HCT116 (cell line): Measurements from ENCODE around the gene CST4. TPM values are rescaled to one million over a fixed set of nuclear protein-coding genes. Genes with fewer than 3 reads are reported as not detected.
"Not testable (repeated sequence)": the region's sequence is repeated elsewhere in the genome, so short reads cannot be mapped to it uniquely, and the experiment has no call there.

ENCODE experiments used
- ATAC-seq: fragments of 200-7000 bp; cut with Tn5 transposase; 2 replicates; pipeline ENCODE4 v1.9.1; 2020; ENCODE audit warnings: mild to moderate bottlenecking, moderate library complexity
- BruUV-seq: library from RNA; stranded (reverse); fragments of 400-500 nt; replicated peaks from 2 replicates; lab custom pipeline; 2021; lab: Mats Ljungman, UMichigan
- CTCF ChIA-PET: fragments of 300-600 bp; sonication (Branson Sonifier 250); formaldehyde crosslinking; loops from one replicate; lab custom pipeline; 2021; ENCODE audit warnings: antibody characterized with exemption; lab: Charles Lee
- POLR2A ChIA-PET: fragments of 300-600, 350-600 bp; sonication (Branson Sonifier 250); formaldehyde crosslinking; loops from one replicate; lab custom pipeline; 2021; ENCODE audit warnings: antibody characterized with exemption; lab: Charles Lee
- RAD21 ChIA-PET, 2 experiments: fragments of 300-600 bp; sonication (Branson Sonifier 250); formaldehyde crosslinking; loops; one replicate each; lab custom pipeline; 2023; ENCODE audit warnings: low total read pairs in 2 of 2; ENCODE audit not compliant: uncharacterized antibody in 2 of 2, unreplicated experiment in 2 of 2, low non-redundant PET in 1 of 2; lab: Charles Lee
- DNase-seq: peaks from one replicate; pipeline ENCODE4 v3.0.0-alpha.2; 2010; ENCODE audit warnings: low read depth, low spot score
- H2AFZ ChIP-seq: fragments of 200-600 bp; shearing (Covaris generic), sonication (generic); 2 replicates; pipeline ENCODE4 v1.6.1; 2017; ENCODE audit warnings: low read depth, mixed run types, mixed read lengths, antibody characterized with exemption, low read length; ENCODE audit not compliant: poor library complexity, severe bottlenecking
- H3K27ac ChIP-seq: 2 replicates; pipeline ENCODE4 v1.5.1; 2012; ENCODE audit warnings: low read depth, low read length
- H3K27me3 ChIP-seq: fragments of 200-600 bp; sonication (generic); 2 replicates; pipeline ENCODE4 v1.6.1; 2016; ENCODE audit warnings: mixed run types, low read length, mixed read lengths; ENCODE audit not compliant: insufficient read depth
- H3K36me3 ChIP-seq, 2 experiments: fragments of 200-500 bp in 1 of 2; fragments of 200-600 bp in 1 of 2; sonication (Bioruptor generic) in 1 of 2; sonication (generic) in 1 of 2; 2 replicates each; pipeline versions ENCODE4 v1.5.1 to v1.6.1; 2014 to 2016; ENCODE audit warnings: low read length in 2 of 2, inconsistent platforms in 1 of 2, mixed read lengths in 1 of 2, mixed run types in 1 of 2; ENCODE audit not compliant: insufficient read depth in 2 of 2, control insufficient read depth in 1 of 2
- H3K4me1 ChIP-seq, 2 experiments: fragments of 200-600 bp in 1 of 2; sonication (generic) in 1 of 2; 2 replicates each; pipeline versions ENCODE4 v1.5.1 to v1.6.1; 2012 to 2017; ENCODE audit warnings: low read length in 2 of 2, inconsistent platforms in 1 of 2, mild to moderate bottlenecking in 1 of 2, mixed read lengths in 1 of 2, mixed run types in 1 of 2, moderate library complexity in 1 of 2; ENCODE audit not compliant: insufficient read depth in 2 of 2, control insufficient read depth in 1 of 2
- H3K4me2 ChIP-seq: fragments of 200-600 bp; sonication (generic); 2 replicates; pipeline ENCODE4 v1.6.1; 2017; ENCODE audit warnings: mixed run types, low read length, mixed read lengths
- H3K4me3 ChIP-seq, 2 experiments: fragments of 200-600 bp in 1 of 2; sonication (generic) in 1 of 2; replicated peaks in 1 of 2; 2 replicates each; pipeline ENCODE4 v1.5.1; 2011 to 2016; ENCODE audit warnings: low read length in 2 of 2, control low read depth in 1 of 2, low read depth in 1 of 2, mild to moderate bottlenecking in 1 of 2, mixed read lengths in 1 of 2, mixed run types in 1 of 2
- H3K79me2 ChIP-seq: fragments of 200-600 bp; sonication (generic); 2 replicates; pipeline ENCODE4 v1.6.1; 2017; ENCODE audit warnings: mild to moderate bottlenecking, mixed run types, low read length, moderate library complexity, mixed read lengths; ENCODE audit not compliant: insufficient read depth
- H3K9ac ChIP-seq: fragments of 200-600 bp; sonication (generic); 2 replicates; pipeline ENCODE4 v1.6.1; 2016; ENCODE audit warnings: low read length, mixed read lengths
- H3K9me2 ChIP-seq: fragments of 200-600 bp; sonication (generic), shearing (Covaris generic); 2 replicates; pipeline ENCODE4 v1.6.1; 2017; ENCODE audit warnings: mixed run types, mild to moderate bottlenecking, moderate library complexity; ENCODE audit not compliant: insufficient read depth
- H3K9me3 ChIP-seq, 2 experiments: fragments of 200-500 bp in 1 of 2; fragments of 200-600 bp in 1 of 2; sonication (Bioruptor generic) in 1 of 2; sonication (generic) in 1 of 2; 2 replicates each; pipeline ENCODE4 v1.6.1; 2014 to 2017; ENCODE audit warnings: low read length in 2 of 2, mixed read lengths in 2 of 2, inconsistent platforms in 1 of 2, low read depth in 1 of 2, mild to moderate bottlenecking in 1 of 2, mixed run types in 1 of 2, moderate library complexity in 1 of 2; ENCODE audit not compliant: control insufficient read depth in 1 of 2, insufficient read depth in 1 of 2
- H4K20me1 ChIP-seq: fragments of 200-600 bp; sonication (generic), shearing (Covaris generic); 2 replicates; pipeline ENCODE4 v1.6.1; 2017; ENCODE audit warnings: mixed run types, mild to moderate bottlenecking, moderate library complexity; ENCODE audit not compliant: insufficient read depth
- intact Hi-C: fragments of 100-400 bp; cut with micrococcal nuclease; formaldehyde crosslinking; loops from 2 replicates; pipeline ENCODE4 v1.10.0; 2022
- total RNA-seq: library from RNA; stranded (reverse); gene quantifications from one replicate; pipeline ENCODE4 v1.2.1, GENCODE V29; 2021; ENCODE audit not compliant: unreplicated experiment

CST4 gene
- total RNA-seq, 1 experiment from 2014 or later = not detected

- H3K4me3 ChIP-seq, H3K4me2 ChIP-seq, H3K36me3 ChIP-seq, H3K27ac ChIP-seq, CTCF ChIA-PET, POLR2A ChIA-PET, DNase-seq, intact Hi-C loops, H3K9me3 ChIP-seq, ATAC-seq, H3K79me2 ChIP-seq, H2AFZ ChIP-seq, RAD21 ChIA-PET, H3K9ac ChIP-seq, H3K9me2 ChIP-seq, H4K20me1 ChIP-seq, BruUV-seq, H3K4me1 ChIP-seq: not testable (repeated sequence)
- H3K27me3 ChIP-seq = peaks cover 30% of the 10 kb centered on the region
Observed at GRCh38 chr20:23694178-23695067, 5.6 kb upstream of the CST4 start.

GRCh38 chr20:23692725-23693619, 4.1 kb upstream of the CST4 start:
- H3K27ac ChIP-seq, POLR2A ChIA-PET, CTCF ChIA-PET, H3K4me1 ChIP-seq, BruUV-seq, H3K79me2 ChIP-seq, H3K36me3 ChIP-seq, H3K9me3 ChIP-seq, H3K9ac ChIP-seq, H3K9me2 ChIP-seq, DNase-seq, H2AFZ ChIP-seq, intact Hi-C loops, ATAC-seq, H3K4me2 ChIP-seq, H4K20me1 ChIP-seq, RAD21 ChIA-PET, H3K4me3 ChIP-seq: not testable (repeated sequence)
- H3K27me3 ChIP-seq = peaks cover 16% of the 10 kb centered on the region; the same call in 1 of the 2 replicates
